Stimulated activated CD4-positive, alpha-beta T cell treated with anti-CD3 and anti-CD28 coated beads, Interleukin-4, amount 100 ng/mL, for 48 hours (primary cell): Measurements from ENCODE around the gene MYRF.
A peak's percentile ranks its signal among the peaks of the same experiment; 100 is the strongest.

Experiments
- DNase-seq, 2 donors: peaks; one replicate each; pipeline ENCODE4 v3.0.0-alpha.2; 2020; ENCODE audit warnings: low read depth in 2 of 2

Gene MYRF

DNA sequence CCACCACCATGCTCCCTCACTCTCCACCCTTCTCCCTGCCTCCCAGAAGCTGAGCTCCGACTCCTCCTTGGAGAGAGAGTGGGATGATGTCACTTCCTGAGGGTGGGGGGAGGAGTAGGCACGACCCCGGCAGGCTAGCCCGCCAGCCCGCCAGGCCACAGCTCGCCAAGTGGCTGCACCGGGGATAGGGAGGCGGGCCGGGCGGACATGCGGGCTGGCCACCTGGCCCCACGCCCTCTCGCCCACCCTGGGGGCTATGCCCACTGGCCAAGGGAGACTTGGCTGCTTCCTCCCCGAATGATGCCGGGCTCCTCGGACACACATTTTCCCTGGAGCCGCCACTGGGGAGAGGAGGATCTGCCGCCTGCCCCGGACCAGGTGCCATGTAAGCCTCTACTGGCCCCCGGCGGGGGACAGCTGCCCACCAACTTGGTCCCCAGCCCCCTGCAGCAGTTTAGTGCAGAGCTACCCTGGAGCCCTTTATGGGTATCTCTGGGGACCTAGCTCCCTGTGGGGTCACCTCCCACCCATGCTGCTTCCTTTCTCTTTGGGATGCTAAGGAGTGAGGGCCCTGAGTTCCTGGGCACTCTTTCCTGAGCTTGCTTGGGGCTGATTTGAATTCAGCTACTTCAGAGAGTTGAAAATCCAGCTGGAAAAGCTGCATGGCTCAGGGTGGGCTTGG, 33.7 kb upstream of the MYRF start:
- DNase-seq: no peak

DNA sequence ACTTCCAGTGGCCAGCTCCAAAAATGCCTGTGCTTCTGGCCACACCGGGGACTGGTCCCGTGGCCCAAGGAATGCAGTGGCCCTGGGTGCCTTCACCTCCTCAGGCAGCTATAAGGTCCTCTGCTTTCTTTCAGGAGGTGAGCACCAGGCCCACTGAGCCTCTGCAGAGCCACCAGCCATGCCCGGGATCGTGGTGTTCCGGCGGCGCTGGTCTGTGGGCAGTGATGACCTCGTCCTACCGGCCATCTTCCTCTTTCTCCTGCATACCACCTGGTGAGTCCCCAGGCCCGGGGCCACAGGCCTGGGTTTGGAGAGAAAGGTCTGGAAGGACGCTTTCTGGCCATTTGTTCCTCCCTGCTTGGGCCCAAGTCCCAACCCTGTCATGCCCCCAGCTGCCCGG, 32.5 kb upstream of the MYRF start:
- DNase-seq: no peak

DNA sequence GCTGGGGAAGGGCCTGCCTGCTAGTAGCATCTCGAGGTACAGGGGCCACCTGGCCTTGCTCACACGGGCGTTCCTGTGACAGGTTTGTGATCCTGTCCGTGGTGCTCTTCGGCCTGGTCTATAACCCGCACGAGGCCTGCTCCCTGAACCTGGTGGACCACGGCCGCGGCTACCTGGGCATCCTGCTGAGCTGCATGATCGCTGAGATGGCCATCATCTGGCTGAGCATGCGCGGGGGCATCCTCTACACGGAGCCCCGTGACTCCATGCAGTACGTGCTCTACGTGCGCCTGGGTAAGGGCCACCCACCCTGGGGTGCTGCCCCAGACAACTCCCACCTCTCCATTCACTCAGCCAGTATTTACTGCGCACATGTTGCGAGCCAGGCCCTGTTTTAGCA, 31.8 kb upstream of the MYRF start:
- no peak for DNase-seq

DNA sequence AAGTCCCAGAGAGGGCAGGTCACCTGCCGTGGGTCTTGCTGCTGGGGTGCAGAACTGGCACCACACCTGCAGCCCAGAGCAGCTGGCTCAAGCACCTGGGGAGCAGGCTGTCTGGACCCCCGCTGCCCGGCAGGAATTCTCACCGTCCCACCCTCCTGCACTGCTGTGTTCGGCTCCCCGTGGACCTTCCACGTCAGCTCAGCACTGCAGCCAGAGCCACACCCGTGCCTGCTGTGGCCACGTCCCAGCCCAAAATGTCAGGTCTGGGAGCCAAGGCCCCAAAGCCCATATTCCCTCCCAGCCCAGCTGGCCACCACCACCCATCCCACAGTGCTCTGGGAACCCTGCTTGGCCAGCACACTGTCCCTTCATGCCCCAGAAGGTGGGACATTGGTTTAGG, 28.0 kb upstream of the MYRF start:
- no peak for DNase-seq

DNA sequence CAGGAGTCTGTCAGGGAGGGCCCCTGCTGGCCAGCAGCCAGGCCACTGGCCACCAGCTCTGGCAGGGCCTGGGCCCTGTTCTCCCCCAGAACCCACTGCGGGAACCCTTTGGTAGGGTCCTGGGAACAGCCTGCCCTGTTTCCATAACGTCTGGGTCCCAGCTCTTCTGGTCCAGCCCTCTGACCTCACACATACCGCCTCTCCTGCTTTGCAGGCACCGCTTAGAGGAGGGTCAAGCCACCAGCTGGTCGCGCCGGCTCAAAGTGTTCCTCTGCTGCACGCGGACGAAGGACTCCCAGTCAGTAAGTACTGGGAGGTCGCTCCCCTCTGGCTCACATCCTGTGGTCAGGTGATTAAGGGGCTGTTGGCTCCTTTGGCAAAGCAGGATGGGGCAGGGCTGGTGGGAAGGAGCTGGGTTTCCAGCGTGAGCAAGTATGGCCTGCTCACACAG, 26.6 kb upstream of the MYRF start:
- DNase-seq: no peak

DNA sequence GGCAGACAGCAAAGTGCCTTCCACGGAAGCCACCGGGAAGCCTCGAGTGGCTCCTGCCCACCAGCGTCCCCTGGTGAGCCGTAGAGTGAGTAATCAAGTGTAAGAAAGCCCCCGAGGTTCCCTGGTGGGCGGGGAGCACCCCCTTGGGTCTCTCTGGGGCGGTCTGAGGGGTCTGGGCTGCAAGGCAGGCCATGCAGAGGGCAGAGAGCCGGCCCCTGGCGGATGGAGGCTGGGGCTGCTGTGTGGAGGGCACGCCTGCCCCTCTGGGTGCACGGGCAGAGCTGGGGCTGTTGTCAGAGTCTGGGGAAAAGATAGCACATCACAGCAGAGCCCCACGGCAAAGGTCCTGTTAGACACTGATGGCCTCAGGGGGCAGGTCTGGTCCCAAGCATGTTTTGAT, 25.7 kb upstream of the MYRF start:
- DNase-seq: no peak

DNA sequence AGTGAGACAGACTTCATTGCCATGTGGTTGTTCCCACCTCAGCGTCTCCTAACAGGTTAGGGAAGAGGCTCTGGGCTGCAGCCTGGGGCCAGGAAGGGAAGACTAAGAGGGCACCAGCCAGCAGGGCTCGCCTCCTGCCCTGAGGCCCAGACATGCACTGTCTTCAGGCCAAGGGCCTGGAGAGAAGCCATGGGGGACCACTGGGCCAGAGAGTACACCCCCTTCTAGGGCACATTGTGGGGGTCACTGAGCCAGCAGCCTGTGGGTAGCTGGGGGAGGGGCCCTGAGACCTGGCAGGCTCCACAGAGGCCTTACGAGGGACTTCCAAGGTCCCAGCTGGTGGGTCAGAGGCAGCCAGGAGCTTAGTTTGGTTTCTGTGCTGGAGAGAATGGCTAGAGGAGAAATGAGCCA, 25.0 kb upstream of the MYRF start:
- DNase-seq: no peak

DNA sequence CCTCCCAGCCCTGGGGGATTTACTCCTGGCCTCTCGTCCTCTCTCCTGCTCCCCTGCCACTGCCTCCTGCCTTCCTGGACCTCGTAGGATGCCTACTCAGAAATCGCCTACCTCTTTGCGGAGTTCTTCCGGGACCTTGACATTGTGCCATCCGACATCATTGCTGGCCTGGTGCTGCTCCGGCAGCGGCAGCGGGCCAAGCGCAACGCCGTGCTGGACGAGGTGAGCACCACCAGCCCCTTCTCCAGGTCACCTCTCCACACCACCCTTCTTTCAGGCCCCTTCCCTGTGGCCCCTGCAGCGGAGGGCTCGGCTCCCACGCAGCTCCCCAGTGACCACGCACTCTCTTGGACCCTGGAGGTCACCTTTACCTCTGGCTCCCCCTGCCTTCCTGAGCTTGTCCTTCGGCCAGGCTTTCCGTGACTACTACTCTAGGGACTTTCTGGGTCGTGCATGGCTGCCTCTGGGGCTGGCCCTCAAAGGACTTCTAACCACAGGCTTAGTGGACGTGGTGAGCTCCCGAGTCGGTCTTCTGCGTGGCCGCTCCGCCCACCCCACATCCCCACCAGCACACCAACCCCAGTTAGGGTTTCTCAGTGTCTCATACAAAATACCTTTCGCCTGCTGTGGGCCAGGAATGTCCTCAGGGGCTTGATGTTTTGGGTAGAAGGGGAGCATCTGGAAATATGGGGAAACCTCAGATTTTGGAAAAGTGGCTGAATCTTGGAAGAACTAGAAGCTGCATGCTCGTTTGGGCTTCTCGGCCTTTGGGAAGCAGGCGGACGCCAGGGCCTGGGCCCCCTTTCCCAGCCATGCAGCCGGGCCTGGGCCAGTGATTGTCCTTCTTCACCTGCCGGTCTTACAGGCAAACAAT, 24.1 kb upstream of the MYRF start:
- no peak for DNase-seq

DNA sequence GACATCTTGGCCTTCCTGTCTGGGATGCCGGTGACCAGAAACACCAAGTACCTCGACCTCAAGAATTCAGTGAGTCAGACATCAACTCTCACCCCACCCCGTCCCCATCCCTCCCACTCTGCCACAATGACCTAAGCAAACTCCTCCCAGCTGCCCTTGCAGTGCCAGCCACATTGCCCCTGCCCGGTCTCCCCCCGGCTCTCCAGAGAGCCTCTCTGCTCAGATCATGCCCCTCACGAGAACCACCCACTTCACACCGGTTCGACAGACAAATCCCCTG, 23.6 kb upstream of the MYRF start:
- no peak for DNase-seq

DNA sequence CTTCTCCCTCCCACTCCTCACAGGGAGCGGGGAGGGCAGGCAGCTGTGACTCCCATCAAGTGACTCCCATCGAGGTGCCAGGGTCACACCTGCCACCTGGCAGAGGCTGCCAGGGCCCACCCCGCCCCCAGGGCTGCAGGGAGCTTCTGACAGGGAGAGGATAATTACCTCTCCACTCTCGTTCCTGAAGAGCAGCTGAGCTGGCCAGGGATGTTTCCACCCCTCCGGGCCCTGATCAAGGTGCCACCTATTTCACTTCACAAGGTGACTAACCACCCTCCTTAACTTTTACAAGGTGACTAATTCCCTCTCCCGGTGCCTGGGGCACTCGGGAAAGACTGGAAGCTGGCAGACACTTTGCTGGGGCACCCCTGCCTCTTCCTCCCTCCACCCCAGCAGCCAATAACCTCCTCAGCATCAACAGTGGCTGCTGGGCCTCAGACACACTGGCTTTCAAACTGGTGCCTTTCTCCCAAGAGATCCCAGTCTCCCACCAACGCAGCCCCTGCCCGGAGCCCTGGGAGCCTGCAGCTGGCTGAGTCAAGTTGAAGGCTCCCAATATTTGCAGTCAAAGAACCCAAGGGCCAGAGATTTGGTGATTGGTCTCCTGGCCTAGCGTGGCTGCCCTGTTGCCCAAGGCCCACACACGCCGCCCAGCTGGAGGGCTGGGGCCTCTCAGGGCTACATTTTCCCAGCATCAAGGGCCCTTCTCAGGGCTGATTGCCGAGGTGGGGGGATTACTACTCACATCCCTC, 22.0 kb upstream of the MYRF start:
- no peak for DNase-seq

DNA sequence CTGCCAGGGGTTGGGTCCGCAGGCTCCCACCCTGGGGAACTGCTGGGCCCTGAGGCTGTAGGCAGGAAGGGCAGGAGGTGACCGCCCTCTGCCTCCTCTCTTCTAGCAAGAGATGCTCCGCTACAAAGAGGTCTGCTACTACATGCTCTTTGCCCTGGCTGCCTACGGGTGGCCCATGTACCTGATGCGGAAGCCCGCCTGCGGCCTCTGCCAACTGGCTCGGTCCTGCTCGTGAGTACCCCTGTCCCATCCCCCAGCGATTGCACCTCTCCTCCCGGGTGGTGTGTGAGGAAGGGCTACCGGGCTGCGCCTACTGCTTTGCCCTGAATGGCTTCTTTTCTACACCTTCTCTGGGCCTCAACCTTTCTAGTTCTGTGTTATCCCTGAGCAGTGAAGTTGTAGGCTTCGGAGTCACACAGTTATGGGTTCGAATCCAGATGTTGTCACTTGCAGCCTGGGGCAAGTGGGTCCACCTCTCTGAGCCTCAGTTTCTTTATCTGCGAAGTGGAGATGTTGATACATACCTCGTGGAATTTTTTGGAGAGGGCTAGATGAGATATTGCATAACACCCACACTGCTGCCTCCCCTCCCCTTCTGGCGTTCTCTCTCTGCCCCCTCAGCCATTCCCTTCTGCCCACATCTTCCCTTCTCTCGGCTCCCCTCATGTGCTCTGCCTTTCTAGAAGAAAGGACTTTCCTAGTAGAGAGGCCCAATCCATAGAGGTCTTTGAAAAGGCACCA, 21.1 kb upstream of the MYRF start:
- no peak for DNase-seq

DNA sequence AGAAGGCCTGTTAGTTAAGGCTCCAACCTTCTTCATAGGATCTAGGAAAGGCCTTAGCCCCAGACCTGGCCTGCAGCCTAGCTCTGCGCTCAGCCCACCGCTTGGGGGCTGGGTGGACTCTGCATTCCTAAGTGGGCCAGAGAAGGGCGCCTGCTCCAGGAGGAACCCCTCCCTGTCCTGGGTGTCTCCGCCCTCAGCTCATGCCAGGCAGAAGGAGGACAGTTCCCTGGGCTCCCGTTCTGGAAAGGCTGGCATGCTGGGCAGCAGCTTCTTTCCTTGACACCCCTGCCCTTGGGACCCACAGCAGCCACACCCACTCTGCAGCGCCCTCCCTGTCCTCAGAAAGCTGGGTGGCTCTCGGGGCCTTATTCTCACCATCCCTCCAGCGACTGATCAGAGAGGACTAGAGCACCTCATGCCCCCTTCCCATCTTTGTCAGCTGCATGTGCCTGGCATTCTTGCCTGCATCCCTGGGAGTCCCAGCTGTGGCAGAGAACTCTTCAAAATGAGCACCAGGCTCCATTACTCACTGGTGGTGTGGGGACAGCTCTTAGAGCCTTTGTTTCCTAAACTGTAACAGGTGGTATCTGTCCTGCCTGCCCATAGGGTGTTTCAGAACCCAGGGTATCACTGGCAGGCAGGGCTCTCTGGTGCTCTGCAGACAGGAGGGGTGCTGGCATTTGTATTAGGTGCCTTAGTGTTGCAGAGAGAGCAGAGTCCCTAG, 20.3 kb upstream of the MYRF start:
- no peak for DNase-seq

DNA sequence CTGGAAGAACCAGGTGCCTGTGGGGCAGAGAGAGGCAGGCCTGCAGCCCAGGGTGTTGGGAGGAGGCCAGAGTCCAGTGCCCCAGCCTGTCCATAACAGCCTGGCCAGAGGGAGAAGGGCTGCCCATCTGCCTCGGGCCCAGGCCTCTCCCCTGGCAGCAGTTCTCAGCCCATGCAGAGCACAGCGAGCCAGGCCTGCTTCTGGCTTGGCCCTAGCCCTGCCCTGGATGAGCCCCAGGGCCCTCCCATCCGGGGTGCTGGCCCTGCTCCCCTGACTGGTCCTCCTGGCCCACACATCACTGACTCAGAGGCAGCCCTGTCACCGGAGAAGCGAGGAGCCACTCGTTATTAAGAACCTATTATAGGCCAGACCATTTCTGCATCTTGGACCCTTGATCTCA, 19.7 kb upstream of the MYRF start:
- DNase-seq: no peak

DNA sequence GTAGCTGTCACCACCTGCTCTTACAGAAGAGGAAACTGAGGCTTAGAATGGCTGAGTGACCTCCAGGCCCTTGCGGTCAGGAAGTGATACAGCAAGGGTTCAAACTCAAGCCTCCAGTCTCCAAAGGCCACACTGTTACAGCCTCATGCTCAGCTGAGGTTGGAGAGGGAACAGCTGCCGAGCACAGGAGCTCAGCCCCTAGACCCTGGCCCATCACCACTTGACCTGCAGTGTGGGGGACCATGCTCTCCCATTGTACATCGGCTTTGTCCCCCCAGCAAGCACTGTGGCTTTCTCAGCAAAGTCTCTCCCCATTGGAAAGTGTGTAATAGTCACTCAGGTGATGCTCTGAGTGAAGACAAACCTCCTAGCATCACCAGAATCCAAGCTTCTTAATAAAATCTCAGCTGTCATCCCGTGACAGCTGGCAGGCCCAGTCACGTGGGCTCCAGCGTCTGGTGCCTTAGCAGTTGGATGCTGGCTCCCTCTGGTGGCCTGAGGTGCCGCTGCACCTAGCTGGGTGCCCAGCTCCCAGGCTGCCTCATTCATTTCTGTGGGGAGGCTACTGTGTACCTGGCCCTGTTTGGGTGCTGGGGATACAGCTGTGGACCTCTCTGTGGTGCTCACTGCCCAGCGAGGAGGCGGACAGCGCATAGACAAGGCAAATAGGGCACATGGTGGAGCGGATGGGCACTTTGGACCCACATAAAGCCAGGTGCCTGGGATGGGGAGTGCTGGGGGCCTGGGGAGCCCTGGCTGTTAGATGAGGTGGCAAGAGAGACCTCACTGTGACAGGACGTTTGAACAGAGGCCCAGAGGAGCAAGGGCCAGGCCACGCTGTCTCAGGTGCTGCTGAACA, 19.1 kb upstream of the MYRF start:
- peak; percentile 76 to 82 for DNase-seq

DNA sequence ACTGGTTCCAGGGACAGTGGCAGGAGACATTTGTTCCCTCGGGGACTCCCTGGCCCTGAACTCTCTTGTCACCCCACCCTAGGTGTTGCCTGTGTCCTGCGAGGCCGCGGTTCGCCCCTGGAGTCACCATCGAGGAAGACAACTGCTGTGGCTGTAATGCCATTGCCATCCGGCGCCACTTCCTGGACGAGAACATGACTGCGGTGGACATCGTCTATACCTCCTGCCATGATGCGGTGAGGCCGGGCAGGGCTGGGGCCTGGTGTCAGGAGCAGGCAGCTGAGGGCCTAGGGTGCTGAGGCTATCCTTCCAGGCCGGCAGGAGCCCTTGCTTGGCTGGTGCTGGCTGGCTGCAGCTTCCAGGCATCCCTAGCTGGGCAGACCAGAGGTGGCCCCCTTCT, 17.7 kb upstream of the MYRF start:
- no peak for DNase-seq

DNA sequence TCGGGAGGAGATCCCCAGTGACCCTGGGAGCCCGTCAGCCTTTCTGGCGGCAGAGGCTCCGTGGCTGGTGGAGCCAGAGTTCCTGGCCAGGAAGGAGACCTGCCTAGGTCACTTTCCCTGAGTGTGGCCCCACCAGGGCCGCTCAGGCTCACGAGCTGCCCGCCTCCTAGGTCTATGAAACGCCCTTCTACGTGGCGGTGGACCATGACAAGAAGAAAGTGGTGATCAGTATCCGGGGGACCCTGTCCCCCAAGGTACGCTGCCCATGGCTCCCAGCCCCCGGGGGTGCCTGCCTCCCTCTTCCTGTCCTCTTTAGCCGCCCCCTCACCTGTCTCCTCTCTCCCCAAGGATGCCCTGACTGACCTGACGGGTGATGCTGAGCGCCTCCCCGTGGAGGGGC, 17.0 kb upstream of the MYRF start:
- DNase-seq: no peak

DNA sequence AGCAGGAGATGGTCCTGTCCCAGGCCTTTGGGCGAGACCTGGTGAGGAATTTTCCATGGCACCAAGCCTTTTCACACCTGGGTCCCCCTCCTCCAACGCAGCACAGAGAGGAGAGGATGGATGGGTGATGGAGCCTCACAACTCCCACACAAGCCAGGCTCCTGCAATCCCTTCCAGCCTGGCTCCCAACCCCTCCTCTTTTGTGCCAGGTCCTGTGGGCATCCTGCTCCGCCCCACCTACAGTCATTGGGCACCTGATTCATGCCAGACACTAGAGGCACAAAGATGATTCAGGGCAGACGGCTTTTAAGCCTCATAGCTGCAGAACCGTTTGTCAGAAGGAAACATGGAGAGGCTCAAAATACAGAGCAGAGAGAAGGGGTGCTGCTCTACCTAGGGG, 16.1 kb upstream of the MYRF start:
- no peak for DNase-seq

DNA sequence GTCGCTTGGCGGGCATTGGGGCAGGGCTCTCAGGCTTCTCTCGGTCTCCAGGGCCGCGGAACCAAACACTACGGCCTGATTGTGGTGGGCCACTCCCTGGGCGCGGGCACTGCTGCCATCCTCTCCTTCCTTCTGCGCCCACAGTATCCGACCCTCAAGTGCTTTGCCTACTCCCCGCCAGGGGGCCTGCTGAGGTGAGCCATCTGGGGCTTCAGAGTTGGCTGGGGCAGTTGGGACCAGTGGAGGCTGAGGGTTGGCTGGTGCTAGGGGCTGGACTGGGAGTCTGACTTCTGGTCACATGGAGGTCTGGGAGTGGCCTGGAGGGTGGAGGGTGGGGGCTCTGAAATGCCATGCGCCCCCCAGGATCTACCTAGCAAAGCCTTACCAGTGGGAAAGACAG, 15.3 kb upstream of the MYRF start:
- no peak for DNase-seq

DNA sequence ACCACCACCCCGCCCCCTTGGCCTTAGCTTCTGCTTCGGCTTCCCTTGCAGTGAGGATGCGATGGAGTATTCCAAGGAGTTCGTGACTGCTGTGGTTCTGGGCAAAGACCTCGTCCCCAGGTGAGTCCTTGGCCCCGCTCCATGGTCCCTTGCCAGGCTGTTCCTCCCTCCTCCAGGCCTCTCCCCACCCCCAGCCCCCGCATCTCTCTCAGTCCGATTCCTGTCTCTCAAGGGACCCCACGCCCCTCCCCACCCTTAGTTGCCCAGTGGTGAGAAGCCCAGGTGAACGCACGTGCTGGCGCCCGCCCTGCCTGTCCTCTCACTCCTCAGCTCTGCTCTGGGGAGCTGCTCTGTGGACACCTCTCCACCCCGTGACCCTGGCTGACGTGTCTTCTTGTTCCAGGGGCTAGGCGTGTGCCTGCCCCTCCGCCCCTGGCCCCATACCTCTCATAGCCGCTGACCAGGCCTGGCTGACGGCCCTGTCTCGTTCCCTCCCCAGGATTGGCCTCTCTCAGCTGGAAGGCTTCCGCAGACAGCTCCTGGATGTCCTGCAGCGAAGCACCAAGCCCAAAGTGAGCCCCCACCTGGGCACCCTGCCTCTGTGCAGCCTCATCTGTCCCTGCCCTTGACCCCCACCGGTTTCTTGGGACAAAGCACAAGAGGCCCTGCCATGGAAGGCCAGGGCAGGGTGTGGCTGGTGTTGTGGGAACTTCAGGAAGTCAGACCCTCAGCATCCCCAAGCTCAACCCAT, 14.6 kb upstream of the MYRF start:
- no peak for DNase-seq

DNA sequence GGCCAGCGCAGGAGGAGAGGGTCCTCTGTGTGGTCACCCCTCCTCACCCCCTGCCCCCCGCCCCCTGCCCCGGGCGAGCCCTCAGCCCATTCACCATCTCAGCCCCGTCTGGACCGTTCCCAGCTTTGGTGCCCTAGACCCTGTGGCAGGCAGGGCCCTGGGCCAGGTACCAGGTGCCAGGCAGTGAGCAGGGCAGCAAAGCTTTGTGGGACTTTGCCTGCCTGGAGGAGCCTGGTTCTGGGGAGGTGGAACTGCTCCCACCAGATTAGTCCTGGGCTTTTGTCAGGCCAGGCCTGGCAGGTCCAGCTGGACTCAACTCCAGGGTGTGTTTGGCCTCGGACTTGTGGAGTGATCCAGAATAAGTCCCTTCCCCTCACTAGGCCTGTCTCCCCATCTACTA, 13.7 kb upstream of the MYRF start:
- no peak for DNase-seq
